Parathyroid adenoma (tissue), 2 donors: ENCODE data around the gene NEO1.

Experiments
- H2AFZ ChIP-seq: fragments of 300-600 bp; sonication (generic); one replicate; pipeline ENCODE4 v1.7.0; 2017; ENCODE audit warnings: antibody characterized with exemption, mild to moderate bottlenecking
- H3K27ac ChIP-seq: fragments of 300-600 bp; sonication (generic); one replicate; pipeline ENCODE4 v1.7.0; 2017
- H3K27me3 ChIP-seq: fragments of 300-600 bp; sonication (generic); one replicate; pipeline ENCODE4 v1.7.0; 2017; ENCODE audit warnings: low read length; ENCODE audit not compliant: control insufficient read depth, insufficient read depth
- H3K36me3 ChIP-seq: fragments of 300-600 bp; sonication (generic); one replicate; pipeline ENCODE4 v1.7.0; 2017; ENCODE audit warnings: low read length; ENCODE audit not compliant: control insufficient read depth, insufficient read depth
- H3K4me1 ChIP-seq: fragments of 300-600 bp; sonication (generic); one replicate; pipeline ENCODE4 v1.7.0; 2017; ENCODE audit warnings: control low read depth
- H3K4me2 ChIP-seq: fragments of 300-600 bp; sonication (generic); one replicate; pipeline ENCODE4 v1.7.0; 2017; ENCODE audit warnings: low read length
- H3K4me3 ChIP-seq: fragments of 300-600 bp; sonication (generic); one replicate; pipeline ENCODE4 v1.7.0; 2017; ENCODE audit warnings: low read depth, low read length
- H3K79me2 ChIP-seq: fragments of 300-600 bp; sonication (generic); one replicate; pipeline ENCODE4 v1.7.0; 2017; ENCODE audit warnings: control low read depth
- H3K9ac ChIP-seq: fragments of 300-600 bp; sonication (generic); one replicate; pipeline ENCODE4 v1.7.0; 2017; ENCODE audit warnings: mild to moderate bottlenecking
- H3K9me3 ChIP-seq: fragments of 300-600 bp; sonication (generic); one replicate; pipeline ENCODE4 v1.7.0; 2017; ENCODE audit warnings: low read length; ENCODE audit not compliant: control insufficient read depth
- TF ChIP-seq, protein P1 (sequence below): fragments of 300-600 bp; sonication (generic); IDR thresholded peaks from one replicate; pipeline ENCODE4 v1.7.0; 2017; ENCODE audit warnings: antibody characterized with exemption, mild to moderate bottlenecking
- donor health status: primary hyperparathyroidism.

Gene NEO1

DNA sequence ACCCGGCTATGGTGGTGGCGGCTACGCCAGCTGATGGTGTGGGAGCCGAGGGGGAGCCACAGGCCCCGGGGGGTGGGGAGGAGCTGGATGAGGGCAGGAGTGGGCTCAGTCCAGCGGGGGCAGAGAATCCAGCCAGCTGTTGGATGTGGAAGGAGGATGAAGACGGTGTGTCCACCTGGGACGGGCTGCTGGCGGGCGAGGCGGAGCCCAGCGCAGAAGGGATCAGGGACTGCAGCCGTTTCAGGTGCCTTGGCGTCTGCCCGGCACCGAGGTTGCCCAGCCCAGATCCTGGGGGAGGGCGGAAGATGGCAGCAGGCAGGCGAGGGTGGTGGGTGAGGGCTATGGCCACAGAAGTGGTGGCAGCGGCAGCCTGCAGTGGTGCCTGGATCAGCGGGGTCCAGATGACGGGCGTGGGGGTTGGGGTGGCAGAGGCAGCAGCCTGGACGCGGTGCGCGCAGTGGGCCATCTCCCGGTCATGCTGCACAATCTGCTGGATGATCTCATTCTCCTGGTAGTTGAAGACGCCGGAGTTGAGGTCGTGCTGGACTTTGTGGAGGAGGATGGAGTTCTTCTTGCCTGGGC, 271.2 kb downstream of the NEO1 start:
- no peaks in the 10 kb centered on the region for H3K9me3 ChIP-seq
- no peak overlapping the region for H2AFZ ChIP-seq
- no peak overlapping the region for H3K4me2 ChIP-seq
- H3K4me3 ChIP-seq = no peak overlapping the region
- no peaks in the 10 kb centered on the region for H3K36me3 ChIP-seq
- H3K27me3 ChIP-seq = no peaks in the 10 kb centered on the region
- TF ChIP-seq, protein P1, sequence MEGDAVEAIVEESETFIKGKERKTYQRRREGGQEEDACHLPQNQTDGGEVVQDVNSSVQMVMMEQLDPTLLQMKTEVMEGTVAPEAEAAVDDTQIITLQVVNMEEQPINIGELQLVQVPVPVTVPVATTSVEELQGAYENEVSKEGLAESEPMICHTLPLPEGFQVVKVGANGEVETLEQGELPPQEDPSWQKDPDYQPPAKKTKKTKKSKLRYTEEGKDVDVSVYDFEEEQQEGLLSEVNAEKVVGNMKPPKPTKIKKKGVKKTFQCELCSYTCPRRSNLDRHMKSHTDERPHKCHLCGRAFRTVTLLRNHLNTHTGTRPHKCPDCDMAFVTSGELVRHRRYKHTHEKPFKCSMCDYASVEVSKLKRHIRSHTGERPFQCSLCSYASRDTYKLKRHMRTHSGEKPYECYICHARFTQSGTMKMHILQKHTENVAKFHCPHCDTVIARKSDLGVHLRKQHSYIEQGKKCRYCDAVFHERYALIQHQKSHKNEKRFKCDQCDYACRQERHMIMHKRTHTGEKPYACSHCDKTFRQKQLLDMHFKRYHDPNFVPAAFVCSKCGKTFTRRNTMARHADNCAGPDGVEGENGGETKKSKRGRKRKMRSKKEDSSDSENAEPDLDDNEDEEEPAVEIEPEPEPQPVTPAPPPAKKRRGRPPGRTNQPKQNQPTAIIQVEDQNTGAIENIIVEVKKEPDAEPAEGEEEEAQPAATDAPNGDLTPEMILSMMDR = no peak
- H3K4me1 ChIP-seq = no peaks in the 10 kb centered on the region
- no peak overlapping the region for H3K27ac ChIP-seq
- H3K9ac ChIP-seq = no peak overlapping the region
- no peaks in the 10 kb centered on the region for H3K79me2 ChIP-seq

DNA sequence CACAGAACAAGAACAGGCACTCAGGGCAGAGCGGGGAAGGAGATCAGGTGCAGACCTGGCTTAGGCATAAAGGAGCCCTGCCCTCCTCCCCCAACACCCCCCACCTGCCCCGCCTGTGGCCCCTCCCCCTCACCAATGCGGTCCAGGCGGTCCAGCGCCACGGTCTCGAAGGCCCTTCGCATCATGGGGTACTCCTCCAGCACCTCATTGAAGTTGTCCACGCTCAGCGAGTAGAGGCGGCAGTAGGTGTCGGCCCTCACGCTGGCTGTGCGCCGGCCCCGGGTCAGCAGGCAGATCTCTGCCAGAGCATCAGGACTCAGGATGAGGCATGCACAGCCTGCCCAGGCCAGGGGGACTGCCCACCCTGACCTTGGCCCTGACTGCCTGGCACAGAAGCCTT, 271.7 kb downstream of the NEO1 start:
- TF ChIP-seq, protein P1 = no peak
- Histone ChIP-seq H2AFZ (no peak overlapping the region), H3K4me1 (no peaks in the 10 kb centered on the region), H3K9ac (no peak overlapping the region), H3K4me3 (no peak overlapping the region), H3K27ac (no peak overlapping the region), H3K27me3 (no peaks in the 10 kb centered on the region), H3K4me2 (no peak overlapping the region), H3K36me3 (no peaks in the 10 kb centered on the region), H3K9me3 (no peaks in the 10 kb centered on the region), H3K79me2 (no peaks in the 10 kb centered on the region)

DNA sequence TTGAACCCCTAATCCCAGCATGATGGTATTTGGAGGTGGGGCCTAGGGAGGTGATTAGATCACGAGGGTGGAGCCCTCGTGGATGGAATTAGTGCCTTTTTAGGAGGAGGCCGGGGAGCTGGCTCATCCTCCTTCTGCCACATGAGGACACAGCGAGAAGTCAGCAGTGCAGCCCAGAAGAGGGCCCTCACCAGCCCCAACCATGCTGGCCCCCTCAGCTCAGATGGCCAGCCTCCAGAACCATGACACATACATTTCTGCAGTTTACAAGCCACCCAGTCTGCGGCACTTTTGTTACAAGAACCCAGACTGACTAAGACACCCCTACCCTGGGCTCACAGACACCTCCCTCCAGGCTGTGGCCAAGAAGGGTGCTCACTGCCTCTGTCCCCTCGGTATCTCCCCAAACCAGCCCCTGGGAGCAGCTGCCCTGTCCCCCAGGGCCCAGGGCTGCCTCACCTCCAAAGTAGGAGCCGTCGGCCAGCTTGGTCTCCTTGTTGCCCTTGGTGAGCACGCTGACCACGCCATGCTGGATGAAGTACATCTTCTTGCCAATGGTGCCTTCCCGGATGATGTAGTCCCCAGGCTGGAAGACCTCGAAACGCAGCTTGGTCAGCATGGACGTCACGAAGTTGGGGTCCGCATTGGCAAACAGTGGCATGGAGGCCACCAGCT, 272.4 kb downstream of the NEO1 start:
- Histone ChIP-seq H3K4me2 (no peak overlapping the region), H3K79me2 (no peaks in the 10 kb centered on the region), H3K9ac (no peak overlapping the region), H3K4me3 (no peak overlapping the region), H3K36me3 (no peaks in the 10 kb centered on the region), H3K9me3 (no peaks in the 10 kb centered on the region), H2AFZ (no peak overlapping the region), H3K27ac (no peak overlapping the region), H3K27me3 (no peaks in the 10 kb centered on the region), H3K4me1 (no peaks in the 10 kb centered on the region)
- TF ChIP-seq, protein P1 = no peak

- Histone ChIP-seq H3K79me2 (no peaks in the 10 kb centered on the region), H3K4me1 (no peaks in the 10 kb centered on the region), H2AFZ (no peak overlapping the region), H3K9me3 (no peaks in the 10 kb centered on the region), H3K27ac (no peak overlapping the region), H3K9ac (no peak overlapping the region), H3K27me3 (no peaks in the 10 kb centered on the region), H3K36me3 (no peaks in the 10 kb centered on the region), H3K4me2 (no peak overlapping the region), H3K4me3 (no peak overlapping the region)
- TF ChIP-seq, protein P1 = no peak
These were observed 273.1 kb downstream of the NEO1 start for GRCh38 chr15:73325191-73325861.
